NCI-H1694 treated with DMSO at 0.1 percent for 48 hours (cell line): ENCODE data around the gene GAS1.

ENCODE experiments used
- DNase-seq: peaks from one replicate; lab custom pipeline; 2025; lab: John Stamatoyannopoulos, UW

The GAS1 gene

DNA sequence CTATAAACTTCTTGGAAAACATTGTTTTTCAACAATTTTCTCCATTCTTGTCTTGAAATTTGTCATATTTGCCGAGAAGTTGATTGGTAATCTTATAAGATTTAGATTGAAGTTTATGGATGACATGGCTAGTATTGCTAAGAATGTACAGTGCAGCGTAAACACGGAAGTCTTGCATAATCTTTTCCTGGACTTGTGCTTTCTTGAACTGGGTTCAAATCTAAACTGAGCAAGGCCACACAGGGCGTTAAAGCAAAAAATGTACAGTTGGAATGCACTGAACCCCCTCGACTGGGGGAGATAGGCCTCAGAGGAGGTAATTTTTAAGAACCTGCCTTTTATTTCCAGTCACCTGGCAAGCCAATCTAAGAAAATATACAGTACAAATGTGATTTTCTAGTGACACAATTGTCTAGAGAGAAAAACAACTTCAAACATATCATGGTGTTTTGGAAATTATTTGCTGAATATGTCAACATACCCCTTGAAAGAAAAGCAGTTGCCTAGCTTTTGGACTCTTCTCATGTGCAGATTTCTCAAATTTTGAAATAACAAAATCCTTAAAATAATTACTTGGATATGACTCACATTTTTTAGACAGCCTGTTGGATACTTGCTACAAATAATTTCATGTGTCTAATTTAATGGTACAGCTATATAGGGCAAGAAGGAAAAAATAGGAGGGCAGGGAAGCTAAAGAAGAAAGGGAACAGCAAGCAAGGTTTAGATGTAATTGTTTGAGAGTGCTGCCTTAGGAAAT lies 18.5 kb upstream of the GAS1 start:
- no peak for DNase-seq

DNA sequence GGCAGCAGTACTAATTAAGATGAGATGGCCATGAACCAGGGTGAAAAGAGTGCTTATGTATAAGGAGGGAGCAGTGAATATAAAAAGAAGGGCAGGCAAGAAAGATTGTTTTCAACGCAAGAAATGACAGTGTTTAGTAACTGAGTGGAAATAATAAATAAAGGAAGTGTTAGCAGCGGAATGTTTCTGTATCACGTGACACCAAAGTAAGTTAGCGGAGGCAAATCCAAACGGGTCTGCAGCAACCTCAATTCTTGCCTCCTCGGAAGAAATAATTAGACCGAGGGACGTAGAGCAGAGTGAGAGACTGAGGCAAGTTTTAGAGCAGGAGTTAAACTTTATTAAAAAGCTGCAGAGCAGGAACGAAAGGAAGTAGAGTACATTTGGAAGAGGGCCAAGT lies 15.4 kb upstream of the GAS1 start:
- no peak for DNase-seq

DNA sequence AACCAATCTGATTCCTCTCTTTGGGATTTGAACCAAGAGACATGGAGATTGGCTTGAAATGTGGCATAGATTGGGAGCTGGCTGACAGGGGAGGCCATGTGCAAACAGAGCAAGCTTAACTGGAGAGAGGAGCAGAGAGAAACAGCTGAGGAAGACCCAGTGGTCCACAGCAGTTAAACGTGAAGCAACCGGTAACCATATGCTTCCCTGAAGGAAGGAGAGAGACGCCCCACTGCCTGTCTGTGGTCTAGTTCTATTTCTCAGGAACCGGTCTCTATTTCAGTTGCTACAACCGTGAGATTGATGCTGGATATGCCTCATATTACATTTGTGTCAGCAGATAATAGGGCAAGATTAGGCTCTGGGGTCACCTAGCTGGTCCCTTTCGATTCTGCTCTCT lies 13.6 kb upstream of the GAS1 start:
- no peak for DNase-seq

DNA sequence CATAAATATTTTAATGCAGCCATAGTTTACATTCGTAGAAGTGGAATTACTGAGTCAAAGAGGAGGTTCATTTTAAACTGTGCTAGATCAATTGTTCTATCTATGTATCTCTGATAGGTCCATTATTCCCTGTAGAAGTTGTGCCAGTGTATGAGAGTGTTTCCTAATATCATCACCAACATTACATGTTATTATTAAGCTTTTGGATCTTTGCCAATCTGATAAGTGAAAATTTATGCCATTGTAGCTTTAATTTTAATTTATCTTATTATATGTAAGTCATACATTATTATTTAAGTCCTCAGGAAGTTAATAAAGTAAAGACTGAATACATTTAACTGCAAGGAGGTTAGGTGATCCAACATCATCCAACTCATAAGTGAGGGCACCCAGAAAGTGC lies 10.9 kb upstream of the GAS1 start:
- DNase-seq, result no peak

DNA sequence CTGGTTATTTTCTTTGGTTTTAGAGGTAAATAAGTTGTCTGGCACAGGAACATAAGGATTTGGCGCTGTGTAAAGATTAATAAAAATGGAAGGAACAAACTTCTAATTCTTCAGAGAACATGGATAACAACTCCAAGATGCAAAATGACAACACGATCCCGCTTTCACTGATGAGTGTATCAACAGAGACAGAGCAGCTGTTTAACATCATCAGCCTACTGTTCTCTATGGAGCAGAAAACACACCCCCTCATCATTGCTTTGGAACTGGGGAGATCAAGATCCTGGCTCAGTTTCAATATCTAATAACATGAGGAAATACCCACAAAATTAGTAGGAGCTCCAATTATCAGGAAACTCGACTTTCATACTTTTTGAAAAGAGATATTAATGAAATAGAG lies 8.3 kb upstream of the GAS1 start:
- no peak for DNase-seq

GRCh38 chr9:86955042-86955441 lies 7.7 kb upstream of the GAS1 start:
- DNase-seq, result no peak

DNA sequence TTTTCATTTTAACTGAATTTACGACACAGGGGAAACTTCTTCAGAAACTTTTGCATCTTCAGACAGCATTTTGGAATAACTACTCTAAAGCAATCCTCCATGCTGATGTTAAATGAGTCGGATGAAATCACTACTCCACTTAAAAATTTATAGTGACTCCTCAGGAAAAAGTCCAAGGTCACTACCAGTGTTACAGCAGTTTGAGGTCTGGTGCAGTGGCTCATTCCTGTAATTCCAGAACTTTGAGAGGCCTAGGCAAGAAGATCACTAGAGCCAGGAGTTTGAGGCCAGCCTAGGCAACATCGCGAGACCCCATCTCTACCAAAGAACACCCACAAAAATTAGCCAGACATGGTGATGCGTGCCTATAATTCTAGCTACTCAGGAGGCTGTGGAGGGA lies 5.9 kb upstream of the GAS1 start:
- no peak for DNase-seq

GRCh38 chr9:86948074-86948929 lies 996 bp upstream of the GAS1 start:
- peak; percentile 76 for DNase-seq

GRCh38 chr9:86946201-86947145 lies 833 bp downstream of the GAS1 start:
- no peak for DNase-seq

DNA sequence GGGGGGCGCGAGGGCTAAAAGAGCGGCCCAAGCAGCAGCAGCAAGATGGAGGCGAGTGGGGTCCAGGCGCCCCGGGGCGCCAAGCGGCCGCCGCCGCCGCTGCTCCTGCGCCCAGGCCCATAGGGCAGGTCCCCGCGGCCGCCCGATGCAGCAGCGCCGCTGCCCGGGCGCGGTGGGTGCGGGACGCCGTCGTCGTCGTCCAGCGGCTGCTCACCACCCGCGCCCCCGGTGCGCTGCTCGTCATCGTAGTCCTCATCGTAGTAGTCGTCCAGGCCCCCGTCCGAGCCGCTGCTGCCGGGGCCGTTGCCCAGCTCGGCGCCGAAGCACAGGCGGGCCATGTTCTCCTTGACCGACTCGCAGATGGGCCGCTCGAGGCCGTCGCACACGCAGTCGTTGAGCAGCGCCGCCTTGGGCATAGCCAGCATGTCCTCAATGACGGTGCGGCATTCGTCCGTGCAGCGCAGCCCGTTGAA lies 1.5 kb downstream of the GAS1 start:
- DNase-seq, result no peak

GRCh38 chr9:86944796-86945727 lies 2.2 kb downstream of the GAS1 start:
- no peak for DNase-seq

- no peak for DNase-seq
Measured at GRCh38 chr9:86943201-86944113, 3.8 kb downstream of the GAS1 start.

DNA sequence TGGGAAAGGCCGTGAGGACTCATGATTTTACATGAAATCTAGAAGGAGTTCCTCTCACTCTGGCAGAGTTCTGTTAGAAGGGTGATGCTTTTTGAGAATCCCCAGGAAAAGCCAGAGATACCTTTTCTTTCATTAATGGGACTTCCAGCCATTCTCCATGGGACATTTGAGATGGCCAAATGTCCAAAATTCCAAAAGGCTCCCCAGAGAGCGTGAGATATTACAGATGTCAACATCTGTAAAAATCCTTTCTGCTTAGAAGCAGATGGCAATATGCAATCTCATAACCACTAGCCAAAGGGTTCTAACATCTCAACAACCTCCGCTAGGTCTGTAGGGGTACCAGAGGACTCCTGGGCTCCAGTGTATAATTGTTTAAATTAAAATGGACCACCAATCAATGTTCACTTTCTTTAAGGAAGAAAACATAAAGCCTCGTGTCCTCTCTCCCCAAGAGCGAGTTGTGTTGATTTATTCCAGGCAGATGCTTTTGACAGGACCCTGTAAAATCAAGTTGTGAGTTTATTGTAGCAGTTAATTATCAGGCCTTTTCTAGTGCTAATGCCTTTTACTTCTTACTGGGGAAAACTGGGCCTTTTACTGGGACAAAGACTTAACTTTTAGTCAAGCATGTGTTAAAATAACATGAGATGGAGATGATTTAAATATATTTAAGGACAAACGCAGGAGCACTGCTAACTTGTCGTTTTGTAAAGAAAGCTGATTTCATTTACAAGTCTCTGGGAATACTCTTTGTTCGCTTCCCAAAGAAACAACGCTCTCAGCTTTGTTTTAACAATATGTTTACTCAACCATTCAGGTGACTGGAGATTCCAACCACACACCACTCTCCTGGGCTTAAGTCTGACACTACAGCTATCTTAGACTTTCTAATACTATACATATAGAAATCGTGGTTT lies 4.8 kb downstream of the GAS1 start:
- no peak for DNase-seq

GRCh38 chr9:86941197-86941596 lies 6.1 kb downstream of the GAS1 start:
- no peak for DNase-seq

- no peak for DNase-seq
Measured at GRCh38 chr9:86940774-86941173, 6.5 kb downstream of the GAS1 start.

DNA sequence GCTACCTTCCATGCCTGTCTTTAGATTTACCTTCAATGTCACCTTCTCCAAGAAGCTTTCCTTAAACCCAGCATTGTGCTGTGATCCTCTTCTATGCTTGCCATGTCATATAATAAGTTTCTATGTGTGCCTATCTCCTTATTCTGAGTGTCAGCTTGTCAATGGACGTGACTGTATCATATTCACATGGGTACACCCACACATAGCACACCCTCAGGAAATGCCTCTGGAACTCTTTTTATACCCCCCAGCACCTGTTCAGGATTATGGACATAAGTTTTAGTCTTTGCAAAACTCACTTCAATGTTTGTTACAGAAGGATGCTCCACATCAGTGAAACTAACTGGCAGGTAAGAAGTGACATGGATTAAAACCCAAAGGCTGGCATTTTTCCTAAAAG lies 7.4 kb downstream of the GAS1 start:
- DNase-seq, result no peak

DNA sequence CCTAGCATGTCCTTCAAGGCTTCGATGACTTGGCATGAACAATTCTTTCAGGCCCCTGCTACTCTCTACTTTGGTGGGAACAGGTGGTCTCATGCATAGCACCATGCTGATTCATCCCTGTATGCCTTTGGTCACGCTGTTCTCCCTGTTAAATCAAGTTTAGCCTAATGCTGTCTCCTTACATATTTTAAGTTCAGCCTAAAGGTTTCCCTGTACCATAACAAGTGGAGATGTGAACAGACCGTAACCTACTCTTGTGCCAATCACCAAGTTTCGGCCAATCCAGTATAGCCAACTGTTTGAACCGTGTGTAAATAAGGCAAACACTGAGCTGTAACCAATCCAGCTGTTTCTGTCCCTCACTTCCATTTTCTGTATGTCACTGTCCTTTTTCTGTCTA lies 8.0 kb downstream of the GAS1 start:
- DNase-seq, result no peak

DNA sequence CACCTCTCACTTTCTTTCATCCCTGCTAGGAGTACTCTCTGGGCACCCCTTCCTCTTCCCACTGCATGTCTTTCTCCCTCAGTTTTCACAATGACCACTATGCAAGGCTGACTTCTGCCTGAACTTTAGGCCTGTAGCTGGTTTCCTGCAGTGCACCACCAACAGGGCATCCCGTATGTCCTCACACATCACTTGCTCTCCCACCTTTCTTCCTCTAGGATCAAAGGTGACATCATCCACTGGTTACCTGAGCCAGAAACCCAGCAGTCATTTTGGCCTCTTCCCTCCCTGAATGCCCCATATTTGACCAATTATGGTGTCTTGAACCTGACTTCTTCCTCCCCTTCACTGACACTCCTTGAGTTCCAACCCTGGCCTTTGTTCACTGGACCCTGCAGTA lies 8.5 kb downstream of the GAS1 start:
- no peak for DNase-seq

- no peak for DNase-seq
Measured at GRCh38 chr9:86926145-86926544, 21.2 kb downstream of the GAS1 start.
